Stomach (tissue), 9 donors: Measurements from ENCODE around the gene CCDC116. TPM values are rescaled to one million over a fixed set of nuclear protein-coding genes. Genes with fewer than 3 reads are reported as not detected.

Source experiments
- DNase-seq, 2 donors: peaks; one replicate each; pipeline versions ENCODE4 v3.0.0 to v3.0.0-alpha.2; 2013 to 2019
- H3K27ac ChIP-seq, 5 donors: fragments of 200-600 bp in 4 of 5; sonication (generic) in 4 of 5; one replicate each; pipeline ENCODE4 v1.5.1; 2013 to 2019; ENCODE audit warnings: mild to moderate bottlenecking in 1 of 5, moderate library complexity in 1 of 5
- H3K27me3 ChIP-seq, 3 donors: fragments of 200-600 bp; sonication (generic); one replicate each; pipeline ENCODE4 v1.5.1; 2017 to 2019; ENCODE audit warnings: mixed run types in 1 of 3
- H3K36me3 ChIP-seq, 4 donors: fragments of 200-600 bp; sonication (generic); 1 replicate in 3 of 4; 2 replicates in 1 of 4; pipeline ENCODE4 v1.5.1; 2016 to 2019
- H3K4me1 ChIP-seq, 4 donors: fragments of 200-600 bp; sonication (generic); one replicate each; pipeline ENCODE4 v1.5.1; 2016 to 2019
- H3K4me3 ChIP-seq, 4 donors: fragments of 200-600 bp; sonication (generic) in 3 of 4; one replicate each; pipeline ENCODE4 v1.5.1; 2016 to 2019; ENCODE audit warnings: mild to moderate bottlenecking in 1 of 4
- H3K9me3 ChIP-seq, 4 donors: fragments of 200-600 bp; sonication (generic); one replicate each; pipeline ENCODE4 v1.5.1; 2016 to 2019
- CTCF ChIP-seq, 7 experiments: fragments of 450-650 bp in 4 of 7; fragments of 200-600 bp in 3 of 7; sonication (generic) in 3 of 7; IDR thresholded peaks; one replicate each; pipeline ENCODE4 v1.5.1; 2016 to 2019; ENCODE audit warnings: antibody characterized with exemption in 7 of 7, control low read depth in 2 of 7, mild to moderate bottlenecking in 1 of 7
- EP300 ChIP-seq: sonication (generic); formaldehyde crosslinking; IDR thresholded peaks from one replicate; pipeline ENCODE4 v1.6.1; 2017; ENCODE audit warnings: antibody characterized with exemption
- POLR2A ChIP-seq, 4 donors: fragments of 450-650 bp; IDR thresholded peaks; one replicate each; pipeline ENCODE4 v1.6.1; 2016; ENCODE audit warnings: antibody characterized with exemption in 4 of 4, control low read depth in 2 of 4, mild to moderate bottlenecking in 1 of 4, moderate library complexity in 1 of 4
- POLR2AphosphoS5 ChIP-seq, 3 donors: sonication (generic); formaldehyde crosslinking; IDR thresholded peaks; one replicate each; pipeline ENCODE4 v1.6.1; 2016; ENCODE audit warnings: antibody characterized with exemption in 3 of 3
- WGBS, 5 donors: extraction: QIAGEN DNeasy Blood & Tissue Kit in 3 of 5; methylation state at CpG; one replicate each; pipeline versions ENCODE4 v1.1.5 to v1.1.7; 2013 to 2018; 5-methylcytosine and 5-hydroxymethylcytosine counted together
- intact Hi-C: fragments of 100-400 bp; cut with DNase I; formaldehyde crosslinking; loops from one replicate; pipeline ENCODE4 v1.15.1; 2023; ENCODE audit warnings: low total_unique reads
- polyA plus RNA-seq, 3 donors: library from polyadenylated mRNA; stranded (reverse); fragments of 200-250 nt; gene quantifications; one replicate each; pipeline ENCODE4 v1.2.3, GENCODE V29; 2013
- total RNA-seq, 5 donors: library from RNA; depleted of rRNA; stranded (reverse); fragments of >200 nt; gene quantifications; one replicate each; pipeline versions ENCODE4 v1.1.0 to v1.2.3, GENCODE V29; 2014 to 2016
- donor health status: healthy with polysubstance abuse.
- donor health status: Bipolar disorder and iron deficiency.
- donor health status: healthy.

Gene CCDC116
- total and polyA plus RNA-seq, 8 donors, result 0.25 to 0.48 TPM; not detected in 6

GRCh38 chr22:21652547-21653545 lies 20.3 kb downstream of the CCDC116 start:
- WGBS, 5 donors, result 25 to 27% (median 27%) methylated on average over 26 to 40 of the region's 40 CpGs
- Histone ChIP-seq H3K36me3 (peaks cover 0 to 19% (median 12%) of the 10 kb centered on the region in 4 donors), H3K27me3 (peaks cover 0 to 12% (median 0%) of the 10 kb centered on the region in 3 donors), H3K4me1 (peaks cover 15 to 40% (median 34%) of the 10 kb centered on the region in 4 donors), H3K27ac (peak overlapping the region in 4 of 5 donors; percentile 31 to 54 (median 46)), H3K9me3 (no peaks in the 10 kb centered on the region), H3K4me3 (peak overlapping the region; percentile 48 to 75 (median 59))
- no peak for DNase-seq
- no peak for TF ChIP-seq POLR2A (IDR thresholded peaks at IDR 0.05)
- no peak for TF ChIP-seq POLR2AphosphoS5 (IDR thresholded peaks at IDR 0.05)
- TF ChIP-seq CTCF (IDR thresholded peaks at IDR 0.05), result no peak
- TF ChIP-seq EP300, result no peak
- intact Hi-C loops, result no loop called here

- Histone ChIP-seq H3K27ac (peak overlapping the region in 2 of 5 donors; percentile 26 to 46), H3K4me1 (peaks cover 7 to 31% (median 27%) of the 10 kb centered on the region in 4 donors), H3K27me3 (peaks cover 0 to 18% (median 0%) of the 10 kb centered on the region in 3 donors), H3K9me3 (no peaks in the 10 kb centered on the region), H3K4me3 (peak overlapping the region; percentile 53 to 75 (median 68)), H3K36me3 (no peaks in the 10 kb centered on the region)
- intact Hi-C loops, result no loop called here
- no peak for DNase-seq
- TF ChIP-seq CTCF (IDR thresholded peaks at IDR 0.05) (no peak), EP300 (no peak), POLR2A (IDR thresholded peaks at IDR 0.05) (no peak), POLR2AphosphoS5 (IDR thresholded peaks at IDR 0.05) (no peak)
- 24 to 34% (median 29%) methylated on average over 17 of the region's 17 CpGs for WGBS, 5 donors
Measured at GRCh38 chr22:21657020-21657359, 24.4 kb downstream of the CCDC116 start.

- Histone ChIP-seq H3K27me3 (peaks cover 0 to 18% (median 0%) of the 10 kb centered on the region in 3 donors), H3K9me3 (no peaks in the 10 kb centered on the region), H3K4me1 (peaks cover 2 to 26% (median 22%) of the 10 kb centered on the region in 4 donors), H3K4me3 (peak overlapping the region; percentile 53 to 75 (median 68)), H3K36me3 (no peaks in the 10 kb centered on the region), H3K27ac (peak overlapping the region in 4 of 5 donors; percentile 26 to 53 (median 48))
- peak; percentile 86 to 92 for DNase-seq
- WGBS, 5 donors, result 0 to 2% (median 1%) methylated on average over 4 to 79 of the region's 79 CpGs
- TF ChIP-seq POLR2A (IDR thresholded peaks at IDR 0.05) (no peak), CTCF (IDR thresholded peaks at IDR 0.05) (peak in 1 of 7 experiments; percentile 14)
- intact Hi-C loops, result no loop called here
Measured at GRCh38 chr22:21657360-21658032, 24.9 kb downstream of the CCDC116 start.

- peaks cover 0 to 20% (median 18%) of the 10 kb centered on the region in 4 donors for H3K4me1 ChIP-seq
- TF ChIP-seq EP300 (no peak), CTCF (IDR thresholded peaks at IDR 0.05) (no peak), POLR2A (IDR thresholded peaks at IDR 0.05) (no peak), POLR2AphosphoS5 (IDR thresholded peaks at IDR 0.05) (no peak)
- intact Hi-C loops, result no loop called here
- H3K9me3 ChIP-seq, result no peaks in the 10 kb centered on the region
- peaks cover 0 to 18% (median 0%) of the 10 kb centered on the region in 3 donors for H3K27me3 ChIP-seq
- 77 to 87% (median 85%) methylated on average over 5 to 7 of the region's 7 CpGs for WGBS, 5 donors
- H3K36me3 ChIP-seq, result no peaks in the 10 kb centered on the region
- H3K27ac ChIP-seq, result no peak overlapping the region
- no peak overlapping the region for H3K4me3 ChIP-seq
- DNase-seq, result no peak
Measured at GRCh38 chr22:21659864-21660525, 27.4 kb downstream of the CCDC116 start.
